Stimulated activated CD8-positive, alpha-beta memory T cell treated with anti-CD3 and anti-CD28 coated beads, Interleukin-4, amount 100 ng/mL, for 4 hours (primary cell): Measurements from ENCODE around the gene SLC2A6.

Experiments
- DNase-seq, 2 donors: peaks; one replicate each; pipeline ENCODE4 v3.0.0-alpha.2; 2020; ENCODE audit warnings: low read depth in 2 of 2, low spot score in 1 of 2

SLC2A6 gene

DNA sequence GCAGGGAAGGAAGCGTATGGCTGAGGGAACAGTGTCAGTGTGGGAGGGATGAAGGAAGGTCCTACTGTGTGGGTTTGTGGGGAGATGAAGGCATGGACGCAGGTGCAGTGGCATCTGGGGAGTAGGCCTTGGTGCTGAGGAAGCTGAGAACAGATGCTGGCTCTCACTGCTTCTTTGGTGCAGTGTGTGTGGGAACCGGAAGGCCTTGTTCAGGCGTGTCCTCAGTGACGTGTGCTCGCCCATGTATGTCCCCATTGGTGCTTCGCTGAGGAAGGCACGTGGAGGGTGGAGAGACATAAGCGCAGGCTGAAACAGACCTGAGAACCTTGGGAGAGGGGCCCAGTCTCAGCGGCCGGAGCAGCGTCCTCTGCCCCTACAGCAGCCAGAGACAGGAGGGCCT, 38.0 kb downstream of the SLC2A6 start:
- no peak for DNase-seq

- no peak for DNase-seq
These were observed 39.6 kb downstream of the SLC2A6 start for GRCh38 chr9:133439337-133439736.

GRCh38 chr9:133437753-133438531, 41.0 kb downstream of the SLC2A6 start:
- no peak for DNase-seq

GRCh38 chr9:133436681-133437080, 42.2 kb downstream of the SLC2A6 start:
- DNase-seq: no peak

- DNase-seq: no peak
These were observed 45.5 kb downstream of the SLC2A6 start for GRCh38 chr9:133433351-133433843.

DNA sequence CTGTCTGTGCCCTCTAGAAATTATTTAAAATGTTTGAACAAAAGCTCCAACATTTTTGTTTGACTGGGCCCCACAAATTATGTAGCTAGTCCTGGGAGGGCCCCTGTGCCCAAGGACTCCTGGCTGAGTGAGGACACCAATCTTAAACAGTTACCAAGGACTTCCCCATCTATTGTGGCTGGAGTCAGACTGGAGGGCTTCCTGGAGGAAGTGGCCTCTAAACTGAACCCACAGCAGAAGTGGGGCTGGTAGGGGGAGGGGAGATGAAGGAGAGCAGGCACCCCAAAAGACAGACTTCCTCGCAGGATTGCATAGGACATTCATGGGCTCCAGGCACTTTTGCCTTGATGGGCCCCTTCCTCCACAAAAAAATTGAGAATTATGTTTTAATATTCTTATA, 48.7 kb downstream of the SLC2A6 start:
- no peak for DNase-seq

GRCh38 chr9:133429641-133430161, 49.2 kb downstream of the SLC2A6 start:
- DNase-seq: no peak

DNA sequence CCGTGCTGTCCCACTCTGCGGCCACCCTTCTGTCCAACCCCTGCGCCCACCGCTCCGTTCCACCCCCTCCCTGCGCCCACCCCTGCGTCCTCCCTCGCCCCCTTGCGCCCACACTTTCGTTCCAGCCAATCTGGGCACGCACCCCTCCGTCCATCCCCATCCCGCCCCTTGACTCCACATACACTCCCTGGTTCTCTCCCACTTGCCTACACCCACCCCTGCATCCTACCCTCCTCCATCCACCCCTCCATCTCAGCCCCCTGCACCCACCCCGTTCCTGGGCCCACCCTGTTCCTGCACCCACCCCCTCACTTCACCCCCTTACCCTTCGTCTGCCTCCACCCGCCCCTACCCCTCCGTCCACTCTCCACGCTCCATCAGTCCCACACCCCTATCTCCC, 49.7 kb downstream of the SLC2A6 start:
- DNase-seq: no peak

DNA sequence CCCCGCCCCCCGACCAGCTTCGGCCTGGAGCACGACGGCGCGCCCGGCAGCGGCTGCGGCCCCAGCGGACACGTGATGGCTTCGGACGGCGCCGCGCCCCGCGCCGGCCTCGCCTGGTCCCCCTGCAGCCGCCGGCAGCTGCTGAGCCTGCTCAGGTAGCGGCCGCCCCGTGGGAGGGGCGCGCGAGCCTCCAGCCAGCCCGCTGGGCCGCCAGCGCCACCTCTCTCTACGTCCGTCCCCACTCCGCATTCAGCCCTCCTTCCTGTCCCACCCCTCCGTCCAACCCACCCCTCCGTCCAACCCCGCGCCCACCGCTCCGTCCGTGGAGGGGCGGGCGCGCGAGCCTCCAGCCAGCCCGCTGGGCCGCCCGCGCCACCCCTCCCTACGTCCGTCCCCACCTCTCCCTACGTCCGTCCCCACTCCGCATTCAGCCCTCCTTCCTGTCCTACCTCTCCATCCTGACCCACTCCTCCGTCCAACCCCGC, 50.2 kb downstream of the SLC2A6 start:
- no peak for DNase-seq

GRCh38 chr9:133427658-133428348, 51.1 kb downstream of the SLC2A6 start:
- DNase-seq: no peak

- DNase-seq: no peak
These were observed 52.9 kb downstream of the SLC2A6 start for GRCh38 chr9:133426011-133426410.

DNA sequence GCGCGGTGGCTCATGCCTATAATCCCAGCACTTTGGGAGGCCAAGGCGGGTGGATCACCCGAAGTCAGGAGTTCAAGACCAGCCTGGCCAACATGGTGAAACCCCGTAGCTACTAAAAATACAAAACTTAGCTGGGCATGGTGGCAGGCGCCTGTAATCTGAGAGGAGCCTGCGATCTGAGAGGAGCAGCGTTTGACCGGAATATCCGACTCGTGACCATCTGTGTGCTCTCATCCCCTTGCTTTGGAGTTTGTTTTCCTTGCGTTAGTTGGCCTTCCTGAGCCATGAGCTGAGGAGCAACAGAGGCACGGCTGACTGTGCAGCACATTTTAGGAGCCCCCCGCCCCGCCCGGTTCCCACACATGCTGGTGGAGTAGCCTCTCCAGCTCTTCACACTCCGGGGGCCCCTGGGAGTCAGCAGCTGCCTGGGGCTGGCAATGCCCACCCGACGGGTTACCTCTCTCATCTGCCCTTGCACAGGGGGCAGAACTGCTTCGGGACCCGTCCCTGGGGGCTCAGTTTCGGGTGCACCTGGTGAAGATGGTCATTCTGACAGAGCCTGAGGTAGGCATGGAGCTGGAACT, 53.8 kb downstream of the SLC2A6 start:
- DNase-seq: no peak

GRCh38 chr9:133424187-133424586, 54.7 kb downstream of the SLC2A6 start:
- DNase-seq: no peak

GRCh38 chr9:133423216-133423615, 55.7 kb downstream of the SLC2A6 start:
- no peak for DNase-seq

DNA sequence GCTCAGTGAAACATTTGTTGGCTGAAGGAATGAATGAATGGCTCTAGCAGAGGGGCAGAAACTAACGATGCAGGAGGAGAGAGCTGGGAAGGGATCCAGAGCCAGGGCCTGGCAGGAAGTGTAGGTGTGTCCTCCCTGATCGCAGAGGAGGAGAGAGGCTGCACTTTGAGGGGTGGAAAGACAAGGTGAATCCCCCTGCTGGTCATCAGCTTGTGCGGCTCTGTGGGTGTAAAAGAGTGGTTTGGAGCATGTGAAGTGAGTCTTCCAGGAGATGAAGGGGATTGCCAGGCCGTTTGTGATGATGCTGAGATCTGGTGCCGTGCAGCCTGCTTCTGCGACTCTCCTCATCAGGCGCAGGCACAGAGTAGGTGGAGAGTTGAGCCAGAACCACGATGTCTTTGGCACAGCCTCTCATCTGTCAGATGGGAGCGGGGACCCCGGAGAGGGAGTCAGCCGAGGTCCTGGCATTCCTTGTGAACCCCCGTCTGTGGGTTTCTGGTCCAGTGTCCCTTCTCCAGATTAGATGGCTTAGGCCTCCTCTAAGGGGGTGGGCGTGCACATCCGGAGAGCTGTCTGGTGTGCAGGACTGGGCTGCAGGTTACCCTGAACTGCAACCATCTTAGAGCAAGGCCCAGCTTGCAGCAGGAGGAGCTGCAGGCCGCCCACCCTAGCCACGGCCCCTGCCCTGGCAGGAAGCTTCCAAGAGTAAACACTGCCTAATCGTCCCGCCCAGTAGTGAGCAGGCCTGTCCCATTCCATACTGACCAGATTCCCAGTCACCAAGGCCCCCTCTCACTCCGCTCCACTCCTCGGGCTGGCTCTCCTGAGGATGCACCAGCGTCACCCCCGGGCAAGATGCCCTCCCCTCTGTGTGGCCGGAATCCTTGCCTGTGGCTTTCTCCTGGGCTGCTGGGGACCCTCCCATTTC, 57.0 kb downstream of the SLC2A6 start, which contains the start of gene ADAMTS13:
ADAMTS13 (plus strand) TSS at position 753 of the 928 bp plus-strand sequence; CDS start at position 830, 77 bp downstream.
- no peak for DNase-seq
